Type B pancreatic cell (in vitro differentiated cells): ENCODE measurements around the gene CLDN18. TPM values are rescaled to one million over a fixed set of nuclear protein-coding genes. Genes with fewer than 3 reads are reported as not detected.
A peak's percentile ranks its signal among the peaks of the same experiment; 100 is the strongest.

ENCODE experiments used
- DNase-seq: peaks from one replicate; pipeline ENCODE4 v3.0.0; 2021; ENCODE audit warnings: mixed read lengths; ENCODE audit not compliant: unreplicated experiment; ENCODE audit errors: extremely low spot score
- H3K27ac Mint-ChIP-seq: 2 replicates; pipeline ENCODE4 v1.8.0; 2021; ENCODE audit warnings: mild to moderate bottlenecking, mixed read lengths
- H3K27me3 Mint-ChIP-seq: 2 replicates; pipeline ENCODE4 v1.8.0; 2021; ENCODE audit warnings: mixed read lengths
- H3K36me3 Mint-ChIP-seq: 2 replicates; pipeline ENCODE4 v1.8.0; 2021; ENCODE audit warnings: mixed read lengths
- H3K4me1 Mint-ChIP-seq: one replicate; pipeline ENCODE4 v1.8.0; 2021; ENCODE audit warnings: mixed read lengths; ENCODE audit not compliant: unreplicated experiment
- H3K4me3 Mint-ChIP-seq: 2 replicates; pipeline ENCODE4 v1.8.0; 2021; ENCODE audit warnings: mild to moderate bottlenecking, mixed read lengths
- H3K9me3 Mint-ChIP-seq: 2 replicates; pipeline ENCODE4 v1.8.0; 2021; ENCODE audit warnings: mixed read lengths
- total RNA-seq: library from RNA; stranded (reverse); gene quantifications from 2 replicates; pipeline ENCODE4 v1.2.1, GENCODE V29; 2021; ENCODE audit warnings: low replicate concordance
- TF ChIP-seq, protein P1 (sequence below): fragments of 200-600 bp; sonication (generic); conservative IDR thresholded peaks from 2 replicates; pipeline ENCODE4 v1.5.0; 2021; ENCODE audit warnings: antibody characterized with exemption, mild to moderate bottlenecking

The CLDN18 gene
- total RNA-seq, 1 donor from 2014 or later, result 50.8 TPM

DNA sequence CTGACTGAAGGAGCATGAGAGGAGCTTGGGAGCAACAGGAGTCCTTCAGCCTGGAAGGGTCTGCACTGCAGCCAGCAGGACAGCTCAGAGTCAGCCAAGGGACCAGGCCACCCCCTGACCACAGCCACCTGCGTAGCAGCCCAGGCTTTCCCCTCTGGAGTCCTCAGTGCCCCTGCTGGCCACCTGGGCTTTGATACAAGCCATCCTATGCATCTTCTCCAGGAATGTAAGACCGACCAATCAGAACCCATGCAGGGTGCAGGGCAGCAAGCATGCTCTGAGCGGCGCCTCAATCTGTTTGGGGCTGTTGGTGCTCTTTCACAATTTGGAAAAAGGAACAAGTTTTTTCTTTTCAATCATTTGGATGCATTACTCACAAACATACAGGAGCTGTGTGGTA, 53.5 kb downstream of the CLDN18 start:
- H3K4me1 Mint-ChIP-seq, result no peaks in the 10 kb centered on the region
- H3K9me3 Mint-ChIP-seq, result no peaks in the 10 kb centered on the region
- H3K27me3 Mint-ChIP-seq, result no peaks in the 10 kb centered on the region
- TF ChIP-seq, protein P1, sequence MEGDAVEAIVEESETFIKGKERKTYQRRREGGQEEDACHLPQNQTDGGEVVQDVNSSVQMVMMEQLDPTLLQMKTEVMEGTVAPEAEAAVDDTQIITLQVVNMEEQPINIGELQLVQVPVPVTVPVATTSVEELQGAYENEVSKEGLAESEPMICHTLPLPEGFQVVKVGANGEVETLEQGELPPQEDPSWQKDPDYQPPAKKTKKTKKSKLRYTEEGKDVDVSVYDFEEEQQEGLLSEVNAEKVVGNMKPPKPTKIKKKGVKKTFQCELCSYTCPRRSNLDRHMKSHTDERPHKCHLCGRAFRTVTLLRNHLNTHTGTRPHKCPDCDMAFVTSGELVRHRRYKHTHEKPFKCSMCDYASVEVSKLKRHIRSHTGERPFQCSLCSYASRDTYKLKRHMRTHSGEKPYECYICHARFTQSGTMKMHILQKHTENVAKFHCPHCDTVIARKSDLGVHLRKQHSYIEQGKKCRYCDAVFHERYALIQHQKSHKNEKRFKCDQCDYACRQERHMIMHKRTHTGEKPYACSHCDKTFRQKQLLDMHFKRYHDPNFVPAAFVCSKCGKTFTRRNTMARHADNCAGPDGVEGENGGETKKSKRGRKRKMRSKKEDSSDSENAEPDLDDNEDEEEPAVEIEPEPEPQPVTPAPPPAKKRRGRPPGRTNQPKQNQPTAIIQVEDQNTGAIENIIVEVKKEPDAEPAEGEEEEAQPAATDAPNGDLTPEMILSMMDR, result no peak
- H3K36me3 Mint-ChIP-seq, result no peaks in the 10 kb centered on the region
- no peak overlapping the region for H3K27ac Mint-ChIP-seq
- H3K4me3 Mint-ChIP-seq, result no peak overlapping the region
- DNase-seq, result no peak

DNA sequence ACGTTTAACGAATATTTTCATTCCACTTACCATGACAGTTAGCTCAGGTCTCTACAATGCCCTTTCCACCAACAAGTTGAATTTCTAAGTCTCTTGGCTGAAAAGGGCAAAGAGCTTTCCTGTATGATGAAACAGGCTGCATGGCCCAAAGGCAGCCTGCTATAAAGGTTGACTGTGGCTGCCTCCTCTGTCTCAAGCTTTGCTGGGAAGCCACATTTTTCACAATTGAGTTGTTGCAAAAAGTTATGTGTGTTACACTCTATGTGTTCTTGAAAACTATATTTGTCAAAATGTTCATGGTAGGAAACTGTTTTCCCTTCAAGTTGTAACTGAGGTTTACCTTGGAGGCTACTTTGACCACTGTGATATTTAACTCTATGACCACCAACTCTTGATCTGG, 56.0 kb downstream of the CLDN18 start:
- Mint-ChIP-seq H3K4me3 (no peak overlapping the region), H3K9me3 (no peaks in the 10 kb centered on the region), H3K27me3 (no peaks in the 10 kb centered on the region), H3K27ac (no peak overlapping the region), H3K36me3 (no peaks in the 10 kb centered on the region), H3K4me1 (peaks cover 4% of the 10 kb centered on the region)
- TF ChIP-seq, protein P1, result no peak
- DNase-seq, result no peak

DNA sequence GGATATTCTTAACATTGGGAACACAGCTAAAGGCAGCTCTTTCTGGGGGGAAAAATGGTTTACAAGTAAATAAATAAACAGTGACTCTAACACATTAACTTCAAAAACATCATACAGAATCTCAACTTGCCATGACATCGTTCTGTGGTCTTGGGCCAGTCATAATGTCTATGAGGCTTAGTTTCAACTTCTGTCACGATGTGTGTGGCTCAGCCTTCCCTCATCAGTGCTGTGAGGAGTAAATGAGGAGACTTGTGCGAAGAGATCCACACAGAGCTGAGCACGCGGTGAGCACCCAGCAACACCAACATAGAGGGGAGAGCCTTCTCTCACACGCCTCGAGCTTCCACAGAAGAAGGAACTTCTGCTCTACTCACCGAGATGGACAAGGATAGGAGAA, 56.4 kb downstream of the CLDN18 start:
- Mint-ChIP-seq H3K4me1 (peaks cover 4% of the 10 kb centered on the region), H3K27me3 (no peaks in the 10 kb centered on the region), H3K27ac (no peak overlapping the region), H3K4me3 (no peak overlapping the region), H3K9me3 (no peaks in the 10 kb centered on the region), H3K36me3 (no peaks in the 10 kb centered on the region)
- TF ChIP-seq, protein P1, result no peak
- DNase-seq, result no peak

DNA sequence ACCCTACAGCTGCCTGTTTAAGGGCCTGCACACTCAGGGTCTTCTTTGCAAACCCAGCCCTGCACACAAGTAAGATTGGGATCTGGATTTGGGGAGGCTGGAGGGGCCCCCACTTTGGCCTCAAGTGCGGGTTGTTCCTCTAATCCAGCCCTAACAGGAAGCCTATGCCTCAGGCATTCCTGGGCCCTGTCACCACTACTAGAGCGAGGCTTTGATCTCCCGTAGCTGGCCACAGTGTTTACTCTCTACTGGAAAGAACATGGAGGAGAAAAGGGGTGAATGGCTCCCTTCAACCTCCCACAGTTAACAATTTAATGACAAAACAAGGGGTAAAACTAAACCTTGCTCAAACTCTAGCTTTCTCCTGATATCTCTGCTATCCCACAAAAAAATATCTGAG, 57.0 kb downstream of the CLDN18 start:
- peaks cover 4% of the 10 kb centered on the region for H3K4me1 Mint-ChIP-seq
- no peak overlapping the region for H3K27ac Mint-ChIP-seq
- H3K9me3 Mint-ChIP-seq, result no peaks in the 10 kb centered on the region
- no peak for DNase-seq
- no peaks in the 10 kb centered on the region for H3K36me3 Mint-ChIP-seq
- H3K4me3 Mint-ChIP-seq, result no peak overlapping the region
- H3K27me3 Mint-ChIP-seq, result no peaks in the 10 kb centered on the region
- TF ChIP-seq, protein P1, result no peak

DNA sequence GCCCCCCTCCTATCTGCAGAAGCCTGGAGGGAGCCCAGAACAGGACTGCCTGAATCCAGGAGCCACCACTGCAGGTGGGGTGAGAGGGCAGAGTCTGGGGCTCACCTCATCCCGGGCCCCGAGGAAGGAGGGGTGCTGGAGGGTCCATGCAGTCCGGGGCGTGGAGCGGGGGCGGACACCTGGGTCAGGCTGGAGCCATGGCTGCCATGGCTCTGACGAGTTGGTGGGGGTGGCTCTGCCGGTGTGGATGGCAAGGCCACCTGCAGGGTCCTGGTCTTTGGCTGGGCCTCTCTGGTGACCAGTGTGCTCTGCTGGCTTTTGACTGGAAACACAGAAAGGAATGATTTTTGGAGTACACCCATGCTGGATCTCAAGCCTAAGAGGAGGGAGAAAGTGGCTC, 58.1 kb downstream of the CLDN18 start:
- Mint-ChIP-seq H3K27ac (no peak overlapping the region), H3K9me3 (no peaks in the 10 kb centered on the region), H3K27me3 (no peaks in the 10 kb centered on the region), H3K4me1 (peaks cover 4% of the 10 kb centered on the region), H3K36me3 (no peaks in the 10 kb centered on the region), H3K4me3 (no peak overlapping the region)
- DNase-seq, result no peak
- TF ChIP-seq, protein P1, result no peak

DNA sequence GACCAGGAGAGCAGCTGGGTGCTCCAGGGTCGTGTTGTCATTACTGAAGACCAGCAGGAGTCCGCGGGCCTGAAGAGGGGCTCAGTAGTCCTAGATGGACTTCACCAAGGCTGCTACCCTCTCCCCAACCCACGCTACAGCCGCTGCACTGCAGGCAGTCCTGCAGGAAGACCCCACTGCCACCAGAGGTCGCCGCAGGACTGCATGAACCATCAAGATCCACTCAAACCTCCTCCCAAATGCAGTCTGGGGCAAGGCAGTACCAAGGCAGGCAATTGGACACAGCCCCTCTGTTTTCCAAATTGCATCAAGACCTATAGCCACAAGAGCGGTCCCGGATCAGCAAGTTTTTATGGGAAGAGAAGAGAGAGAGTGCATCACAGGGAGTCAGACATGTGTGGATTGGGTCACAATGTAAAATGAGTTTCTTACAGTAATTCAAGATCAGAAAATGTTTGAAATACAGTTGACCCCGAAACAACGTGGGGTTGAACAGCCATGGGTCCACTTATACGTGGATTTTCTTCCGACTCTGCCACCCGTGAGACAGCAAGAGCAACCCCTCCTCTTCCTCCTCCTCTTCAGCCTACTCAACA, 58.7 kb downstream of the CLDN18 start:
- Mint-ChIP-seq H3K27ac (no peak overlapping the region), H3K4me1 (peaks cover 4% of the 10 kb centered on the region), H3K9me3 (no peaks in the 10 kb centered on the region), H3K4me3 (no peak overlapping the region), H3K27me3 (no peaks in the 10 kb centered on the region), H3K36me3 (no peaks in the 10 kb centered on the region)
- peak; percentile 86 for DNase-seq
- TF ChIP-seq, protein P1, result peak; percentile 98
